GM21515 (cell line): Measurements from ENCODE around the gene CGAS.
A peak's percentile ranks its signal among the peaks of the same experiment; 100 is the strongest.
"Not testable (repeated sequence)": the region's sequence is repeated elsewhere in the genome, so short reads cannot be mapped to it uniquely, and the experiment has no call there.

Source experiments
- ATAC-seq: cut with Tn5 transposase; IDR thresholded peaks from one replicate; pipeline ENCODE4 v1.9.1; 2021; ENCODE audit not compliant: unreplicated experiment

CGAS gene

DNA sequence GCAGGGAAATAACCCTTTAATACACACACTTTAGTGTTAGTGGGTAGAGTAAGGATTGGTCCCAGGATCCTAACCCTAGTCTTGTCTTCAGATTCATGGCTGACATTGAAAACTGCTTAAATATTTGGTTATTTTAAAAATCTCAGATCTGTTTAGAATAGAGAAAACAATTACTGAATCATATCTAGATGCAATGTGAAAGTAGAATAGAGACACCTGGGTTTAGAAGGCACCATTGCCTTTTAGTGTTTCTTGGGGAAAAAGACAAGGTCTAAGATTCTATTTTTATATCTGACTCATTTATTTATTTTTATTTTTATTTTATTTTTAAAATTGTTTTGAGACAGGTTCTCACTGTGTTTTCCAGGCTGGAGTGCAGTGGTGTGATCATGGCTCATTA is 51.4 kb downstream of the CGAS start:
- no peak for ATAC-seq

- no peak for ATAC-seq
Measured at GRCh38 chr6:73395875-73396274, 56.2 kb downstream of the CGAS start.

- ATAC-seq, result no peak
Measured at GRCh38 chr6:73394577-73395354, 57.3 kb downstream of the CGAS start, which contains the start of gene DDX43. Gene DDX43, plus strand, starts transcription at chr6:73394828. Its CDS starts 78 bp downstream, at chr6:73394906.

DNA sequence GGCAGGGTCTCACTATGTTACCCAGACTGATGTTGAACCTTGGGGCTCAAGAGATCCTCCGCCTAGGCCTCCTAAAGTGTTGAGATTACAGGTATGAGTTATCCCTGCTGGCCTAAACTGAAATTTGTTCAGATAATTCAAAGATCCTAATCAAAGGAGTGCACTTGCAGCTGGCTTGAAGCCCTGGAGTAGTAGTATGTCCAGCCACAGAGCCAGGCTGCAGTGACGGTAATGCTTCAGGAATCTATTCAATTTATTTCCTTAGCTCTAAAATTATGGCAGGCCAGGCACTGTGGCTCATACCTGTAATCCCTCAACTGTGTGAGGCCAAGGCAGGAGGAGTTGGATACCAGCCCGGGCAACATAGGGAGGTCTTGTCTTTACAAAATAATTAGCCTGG is 58.8 kb downstream of the CGAS start:
- ATAC-seq, result no peak

DNA sequence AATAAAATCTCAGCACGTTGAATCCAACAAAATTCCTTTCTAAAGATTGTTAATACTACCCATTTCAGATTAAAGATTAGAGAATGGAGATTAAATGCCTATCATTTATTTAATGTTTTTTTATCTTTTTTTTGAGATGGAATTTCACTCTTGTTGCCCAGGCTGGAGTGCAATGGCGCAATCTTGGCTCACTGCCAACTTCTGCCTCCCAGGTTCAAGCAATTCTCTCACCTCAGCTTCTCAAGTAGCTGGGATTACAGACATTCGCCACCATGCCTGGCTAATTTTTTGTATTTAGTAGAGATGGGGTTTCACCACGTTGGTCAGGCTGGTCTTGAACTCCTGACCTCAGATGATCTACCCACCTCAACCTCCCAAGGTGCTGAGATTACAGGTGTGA is 59.9 kb downstream of the CGAS start:
- ATAC-seq, result not testable (repeated sequence)

DNA sequence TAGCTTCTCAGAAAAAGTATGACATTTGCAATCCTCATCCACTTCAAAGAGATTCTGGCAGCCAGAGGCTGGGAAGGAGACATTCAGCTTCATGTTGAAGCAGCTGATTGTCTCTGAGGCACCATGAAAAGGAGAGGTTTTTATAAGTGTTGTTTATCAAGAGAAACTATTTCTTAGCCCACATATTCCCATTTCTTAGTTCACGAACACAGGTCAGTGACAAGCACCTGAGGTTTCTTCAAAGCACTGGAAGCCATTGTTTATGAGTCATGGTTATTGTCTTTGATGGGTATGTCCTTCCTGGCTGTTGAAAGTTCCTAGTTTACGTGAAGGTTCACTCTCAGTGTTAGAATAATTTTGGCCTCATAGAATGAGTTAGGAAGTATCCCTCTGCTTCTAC is 60.4 kb downstream of the CGAS start:
- ATAC-seq, result no peak

GRCh38 chr6:73389854-73390253 is 62.2 kb downstream of the CGAS start:
- ATAC-seq, result no peak

DNA sequence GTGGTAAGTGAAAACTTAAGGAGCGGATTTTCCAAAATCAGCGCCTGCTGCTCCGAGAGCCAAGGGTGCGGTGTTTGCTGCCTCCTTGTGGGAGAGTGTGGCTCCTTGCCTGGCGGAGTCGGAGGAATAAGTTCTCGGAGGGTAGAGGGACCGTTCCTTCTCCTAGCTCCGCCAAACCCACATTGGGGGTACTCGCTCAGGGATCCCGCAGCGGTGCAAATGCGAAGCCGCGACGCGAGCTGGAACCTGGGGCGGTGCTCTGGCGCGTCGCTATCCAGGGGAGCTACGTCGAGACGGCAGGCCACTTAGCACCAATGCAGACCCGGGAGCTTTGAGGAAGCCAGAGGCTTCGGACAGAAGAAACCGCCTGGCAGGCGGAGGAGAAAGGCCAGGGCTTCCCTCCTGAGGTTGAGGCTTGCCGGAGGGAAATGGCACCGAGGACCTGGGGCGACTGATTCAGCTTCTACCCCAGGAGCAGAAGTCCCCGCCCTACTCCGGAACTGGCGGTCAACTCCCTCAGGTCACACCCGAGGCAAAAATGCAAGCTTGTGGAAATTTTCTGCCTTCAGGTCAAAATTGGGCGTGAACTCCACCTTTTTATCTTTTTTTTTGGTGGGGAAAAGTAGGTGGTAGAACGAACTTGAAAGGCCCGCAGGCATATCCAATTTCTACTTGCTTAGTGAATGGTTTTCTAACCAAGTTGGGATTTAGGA is 63.1 kb downstream of the CGAS start:
- peak; percentile 82 for ATAC-seq

DNA sequence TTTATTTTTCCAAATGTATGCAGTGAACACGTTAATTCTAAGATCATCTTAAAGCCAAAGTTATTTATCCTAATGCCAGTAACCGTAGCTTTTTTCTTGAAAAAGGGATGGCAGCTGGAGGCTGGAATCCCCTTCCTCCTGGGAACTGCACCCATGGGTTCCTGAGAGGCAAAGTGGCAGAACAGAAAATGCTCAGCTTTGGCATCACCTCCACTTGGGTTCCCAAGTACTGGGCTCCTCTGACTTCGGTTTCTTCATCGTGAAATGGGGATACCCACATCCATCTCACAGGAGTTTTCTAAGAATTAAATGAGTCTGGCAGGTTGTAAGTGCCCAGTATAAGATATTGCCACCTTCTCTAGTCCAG is 63.7 kb downstream of the CGAS start:
- ATAC-seq, result no peak

- ATAC-seq, result no peak
Measured at GRCh38 chr6:73382462-73383113, 69.5 kb downstream of the CGAS start.

- ATAC-seq, result not testable (repeated sequence)
Measured at GRCh38 chr6:73381531-73381930, 70.6 kb downstream of the CGAS start.

- no peak for ATAC-seq
Measured at GRCh38 chr6:73377225-73377624, 74.9 kb downstream of the CGAS start.

DNA sequence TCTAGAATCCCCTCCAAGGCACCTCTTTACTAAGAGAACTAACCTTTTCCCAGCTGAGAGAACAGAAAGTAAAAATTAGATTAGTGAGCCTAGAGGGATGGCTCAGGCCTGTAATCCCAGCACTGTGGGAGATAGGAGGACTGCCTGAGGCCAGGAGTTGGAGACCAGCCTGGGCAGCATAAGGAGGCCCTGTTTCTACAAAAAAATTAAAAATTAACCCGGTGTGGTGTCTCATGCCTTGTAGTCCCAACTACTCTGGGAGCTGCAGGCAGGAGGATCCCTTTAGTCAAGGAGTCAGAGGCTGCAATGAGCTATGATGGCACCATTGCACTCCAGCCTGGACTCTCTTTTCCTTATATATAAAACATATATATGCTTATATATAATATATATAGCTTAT is 76.9 kb downstream of the CGAS start:
- ATAC-seq, result no peak
